GM21447 (cell line): Measurements from ENCODE around the gene RBM3.
"Not testable (repeated sequence)": the region's sequence is repeated elsewhere in the genome, so short reads cannot be mapped to it uniquely, and the experiment has no call there.

Source experiments
- ATAC-seq: cut with Tn5 transposase; IDR thresholded peaks from one replicate; pipeline ENCODE4 v1.9.1; 2021; ENCODE audit not compliant: unreplicated experiment

RBM3 gene

DNA sequence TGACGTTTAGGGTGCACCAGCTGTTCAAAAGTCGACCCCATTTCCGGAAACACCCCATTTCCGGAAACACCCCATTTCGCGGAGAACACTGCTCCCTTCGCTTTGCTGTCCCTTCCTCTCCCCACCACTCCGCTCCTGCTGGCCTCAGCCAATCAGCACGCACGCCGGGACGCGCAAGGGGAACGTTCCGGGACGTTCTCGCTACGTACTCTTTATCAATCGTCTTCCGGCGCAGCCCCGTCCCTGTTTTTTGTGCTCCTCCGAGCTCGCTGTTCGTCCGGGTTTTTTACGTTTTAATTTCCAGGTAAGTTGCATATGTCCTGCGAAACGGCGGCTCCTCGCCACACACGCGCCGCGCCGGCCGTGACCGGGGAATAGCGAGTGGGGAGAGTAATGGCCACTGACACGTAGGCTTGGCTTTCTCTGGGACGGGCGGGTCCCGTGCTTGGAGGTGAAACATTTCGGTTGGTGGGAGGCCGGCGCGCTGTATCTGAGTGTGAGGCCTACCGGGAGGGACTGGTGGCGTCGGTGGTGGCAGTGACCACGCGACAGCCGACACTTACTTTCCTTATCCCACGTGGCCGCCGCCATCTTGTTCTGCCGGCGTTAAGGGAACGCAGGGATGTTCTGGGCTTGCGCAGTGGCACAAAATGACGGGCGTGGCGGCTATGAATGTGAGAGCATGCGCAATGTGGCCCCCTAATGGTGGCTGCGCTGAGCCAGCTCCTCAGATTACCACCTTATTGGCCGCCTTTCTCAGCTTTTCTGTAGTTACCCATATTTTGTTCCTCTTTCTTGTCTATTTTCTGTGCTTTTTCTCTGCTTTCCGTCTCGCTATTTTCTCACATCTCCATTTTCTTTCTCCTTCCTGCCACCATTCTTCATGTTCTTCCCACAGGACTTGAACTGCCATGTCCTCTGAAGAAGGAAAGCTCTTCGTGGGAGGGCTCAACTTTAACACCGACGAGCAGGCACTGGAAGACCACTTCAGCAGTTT, at the start of gene RBM3:
TSS of gene RBM3 (plus strand) at position 215 of the 997 bp plus-strand sequence. CDS start at position 912, 697 bp downstream.
- peak; percentile 75 for ATAC-seq

- not testable (repeated sequence) for ATAC-seq
Measured at GRCh38 chrX:48525853-48526252, 48.4 kb upstream of the RBM3 start.

DNA sequence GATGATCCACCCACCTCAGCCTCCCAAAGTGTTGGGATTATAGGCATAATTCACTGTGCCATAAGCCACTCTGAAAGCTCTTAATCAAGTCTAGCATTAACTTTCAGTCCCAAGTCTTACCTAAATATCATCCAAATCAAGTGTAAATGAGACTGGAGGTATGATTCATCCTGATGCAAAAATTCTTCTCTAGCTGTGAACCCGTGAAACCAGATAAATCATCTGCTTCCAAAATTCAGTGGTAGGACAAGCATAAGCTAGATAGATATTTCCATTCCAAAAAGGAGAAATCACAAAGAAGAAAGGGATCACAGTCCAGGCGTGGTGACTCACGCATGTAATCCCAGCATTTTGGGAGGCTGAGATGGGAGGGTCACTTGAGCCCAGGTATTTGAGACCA, 43.5 kb upstream of the RBM3 start:
- no peak for ATAC-seq

GRCh38 chrX:48531358-48531959, 42.8 kb upstream of the RBM3 start:
- ATAC-seq = no peak

DNA sequence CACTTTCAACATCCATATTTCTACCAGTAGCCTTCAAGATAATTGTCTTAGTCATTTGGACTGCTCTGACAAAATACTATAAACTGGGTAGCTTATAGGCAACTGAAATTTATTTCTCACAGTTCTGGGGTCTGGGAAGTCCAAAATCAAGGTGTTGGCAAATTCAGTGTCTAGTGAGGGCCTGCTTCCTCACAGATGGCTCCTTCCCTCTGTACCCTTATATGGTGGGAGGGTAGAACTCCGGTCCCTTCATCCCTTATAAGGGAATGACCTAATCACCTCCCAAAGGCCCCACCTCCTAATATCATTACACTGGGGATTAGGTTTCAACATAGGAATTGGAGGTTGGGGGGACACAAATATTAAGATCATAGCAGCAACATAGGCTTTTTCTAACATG, 42.1 kb upstream of the RBM3 start:
- ATAC-seq = no peak

- no peak for ATAC-seq
Measured at GRCh38 chrX:48533165-48533564, 41.1 kb upstream of the RBM3 start.

DNA sequence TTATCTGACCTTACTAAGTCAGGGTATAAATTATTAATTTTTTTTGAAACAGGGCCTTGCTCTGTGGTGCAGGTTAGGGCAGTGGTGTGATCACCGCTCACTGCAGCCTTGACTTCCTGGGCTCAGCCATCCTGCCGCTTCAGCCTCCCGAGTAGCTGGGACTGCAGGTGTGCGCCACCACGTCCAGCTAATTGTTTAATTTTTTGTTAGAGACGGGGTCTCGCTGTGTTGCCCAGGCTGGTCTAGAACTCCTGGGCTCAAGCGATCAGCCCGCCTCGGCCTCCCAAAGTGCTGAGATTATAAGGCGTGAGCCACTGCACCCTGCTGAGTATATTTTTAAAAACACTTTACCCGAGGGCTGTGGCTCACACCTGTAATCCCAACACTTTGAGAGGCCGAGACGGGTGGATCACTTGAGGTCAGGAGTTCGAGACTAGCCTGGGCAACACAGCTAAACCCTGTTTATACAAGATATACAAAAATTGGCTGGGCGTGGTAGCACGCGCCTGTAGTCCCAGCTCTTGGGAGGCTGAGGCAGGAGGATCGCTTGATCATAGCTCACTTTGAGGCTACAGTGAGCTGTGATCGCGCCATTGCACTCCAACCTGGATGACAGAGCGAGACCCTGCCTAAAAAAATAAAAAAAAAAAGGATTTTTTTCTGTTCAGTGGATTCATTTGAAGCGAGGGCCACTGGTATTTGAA, 35.5 kb upstream of the RBM3 start:
- ATAC-seq = no peak

DNA sequence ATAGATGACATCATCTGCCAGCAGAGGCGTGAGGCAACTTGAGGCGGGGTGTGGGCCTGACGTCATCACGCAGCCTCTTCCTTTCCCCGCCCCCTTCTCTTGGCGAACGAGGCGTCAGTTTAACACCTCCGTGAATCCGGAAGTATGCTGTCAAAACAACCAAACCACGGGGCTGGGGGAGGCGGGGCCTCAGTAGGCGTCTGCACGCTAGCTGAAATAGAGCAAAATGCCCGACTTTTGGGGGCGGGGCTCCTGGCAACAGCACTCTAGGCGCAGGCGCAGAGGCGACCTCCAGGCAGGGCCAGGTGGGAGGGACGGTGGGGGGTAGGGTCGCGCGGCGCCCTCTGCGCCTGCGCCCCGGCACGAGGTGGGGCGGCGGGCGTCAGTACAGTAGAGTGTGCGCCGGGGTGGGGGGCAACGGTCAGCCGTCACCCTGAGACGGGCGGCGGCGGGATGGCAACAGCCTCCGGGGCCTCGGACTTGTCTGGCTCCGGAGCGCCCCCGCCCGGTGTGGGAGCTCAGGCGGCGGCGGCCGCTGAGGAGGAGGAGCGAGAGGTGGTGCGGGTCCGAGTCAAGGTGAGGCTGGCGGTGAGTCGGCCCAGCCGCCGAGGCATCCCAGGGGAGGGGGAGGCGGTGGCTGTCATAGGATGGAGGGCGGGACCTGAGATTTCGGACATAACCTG, 34.8 kb upstream of the RBM3 start, which contains the start of gene TBC1D25:
TSS of gene TBC1D25 (plus strand) at position 370 of the 683 bp plus-strand sequence. CDS start at position 454, 84 bp downstream.
- peak; percentile 76 for ATAC-seq

- ATAC-seq = peak; percentile 35
Measured at GRCh38 chrX:48540028-48540375, 34.3 kb upstream of the RBM3 start.

DNA sequence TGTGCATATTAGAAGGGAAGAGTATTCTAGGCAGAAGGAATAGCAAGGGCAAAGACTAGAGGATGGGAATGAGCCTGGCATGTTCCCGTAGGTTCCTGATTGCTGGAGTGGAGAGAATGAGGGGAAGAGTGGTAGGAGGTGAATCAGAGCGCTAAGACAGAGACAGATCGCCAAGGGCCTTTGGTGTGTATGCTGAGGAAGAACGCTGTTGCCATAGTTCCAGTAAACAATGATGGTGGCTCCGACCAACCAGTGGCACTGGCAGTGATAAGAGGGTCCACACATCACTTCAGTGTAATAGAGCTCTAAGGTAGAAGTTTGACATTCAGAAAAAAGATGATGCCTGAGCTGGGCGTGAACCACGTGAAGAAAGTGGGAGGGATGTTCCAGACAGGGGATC, 33.8 kb upstream of the RBM3 start:
- ATAC-seq = no peak

DNA sequence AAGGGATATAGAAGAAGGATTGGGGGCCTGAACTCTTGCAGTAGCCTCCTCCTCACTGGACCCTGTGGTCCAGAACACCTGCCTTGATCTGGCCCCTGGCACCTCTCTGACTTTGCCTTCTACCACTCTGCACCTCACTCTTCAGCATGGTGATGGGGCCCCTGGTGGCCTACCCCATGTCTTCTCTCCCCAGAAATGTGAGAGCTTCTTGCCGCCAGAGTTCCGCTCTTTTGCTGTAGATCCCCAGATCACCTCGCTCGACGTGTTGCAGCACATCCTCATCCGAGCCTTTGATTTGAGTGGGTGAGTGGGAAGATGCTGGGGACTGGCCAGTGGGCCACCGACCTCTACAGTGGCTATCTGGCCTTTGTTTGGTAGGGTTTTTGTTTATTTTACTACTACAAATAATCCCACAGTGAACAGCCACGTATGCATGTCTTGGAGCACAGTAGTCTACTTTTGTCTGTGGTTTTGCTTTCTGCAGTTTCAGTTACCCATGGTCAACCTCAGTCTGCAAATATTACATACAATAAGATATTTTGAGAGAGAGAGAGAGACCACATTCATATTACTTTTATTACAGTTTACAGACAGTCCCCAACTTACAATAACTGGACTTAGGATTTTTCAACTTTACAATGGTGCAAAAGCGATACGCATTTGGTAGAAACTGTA, 33.0 kb upstream of the RBM3 start:
- no peak for ATAC-seq

- ATAC-seq = no peak
Measured at GRCh38 chrX:48548871-48549270, 25.4 kb upstream of the RBM3 start.

DNA sequence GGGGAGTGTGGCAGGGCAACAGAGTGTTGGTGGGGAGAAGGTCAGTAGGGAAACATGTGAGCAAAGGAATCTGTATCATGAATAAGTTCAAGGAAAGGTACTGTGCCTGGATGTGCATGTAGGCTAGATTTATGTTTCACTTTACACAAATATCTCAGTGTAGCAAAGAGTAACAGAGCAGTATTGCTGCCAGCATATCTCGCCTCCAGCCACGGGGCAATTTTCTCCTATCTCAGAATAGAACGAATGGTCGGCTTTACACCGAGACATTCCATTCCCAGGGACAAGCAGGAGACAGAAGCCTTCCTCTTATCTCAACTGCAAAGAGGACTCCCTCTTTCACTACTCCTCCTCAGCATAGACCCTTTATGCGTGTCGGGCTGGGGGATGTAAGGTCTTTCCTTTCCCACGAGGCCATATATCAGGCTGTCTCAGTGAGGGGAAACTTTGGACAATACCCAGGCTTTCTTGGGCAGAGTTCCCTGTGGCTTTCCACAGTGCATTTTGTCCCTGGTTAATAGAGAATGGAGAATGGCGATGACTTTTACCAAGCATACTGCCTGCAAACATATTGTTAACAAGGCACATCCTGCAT, 18.5 kb upstream of the RBM3 start:
- not testable (repeated sequence) for ATAC-seq

DNA sequence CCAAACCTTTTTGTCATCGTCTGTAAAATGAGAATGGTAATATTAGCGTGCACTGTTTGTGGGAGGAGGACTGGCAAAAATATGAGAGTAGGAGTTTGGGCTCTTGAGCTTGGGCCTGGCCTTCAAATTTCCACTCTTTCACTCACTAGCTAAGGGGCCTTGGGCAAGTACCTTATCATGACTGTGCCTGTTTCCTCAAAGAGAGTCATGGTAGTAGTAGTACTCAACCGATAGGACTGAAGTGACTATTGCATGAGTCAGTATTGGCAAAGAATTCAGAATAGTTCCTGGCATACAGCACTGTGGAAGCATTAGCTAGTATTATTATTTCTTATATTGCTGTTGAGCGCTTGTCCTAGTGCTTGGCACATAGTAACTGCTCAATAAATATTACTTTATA, 16.0 kb upstream of the RBM3 start:
- ATAC-seq = no peak

DNA sequence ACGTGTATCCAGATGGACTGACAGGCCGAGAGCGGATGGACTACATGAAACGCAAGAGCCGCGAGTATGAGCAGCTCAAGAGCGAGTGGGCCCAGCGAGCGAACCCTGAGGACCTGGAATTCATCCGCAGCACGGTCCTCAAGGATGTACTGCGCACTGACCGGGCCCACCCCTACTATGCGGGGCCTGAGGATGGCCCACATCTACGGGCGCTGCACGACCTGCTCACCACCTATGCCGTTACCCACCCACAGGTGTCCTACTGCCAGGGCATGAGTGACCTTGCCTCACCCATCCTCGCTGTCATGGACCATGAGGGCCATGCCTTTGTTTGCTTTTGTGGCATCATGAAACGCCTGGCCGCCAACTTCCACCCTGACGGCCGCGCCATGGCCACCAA, 14.6 kb upstream of the RBM3 start:
- no peak for ATAC-seq

- no peak for ATAC-seq
Measured at GRCh38 chrX:48560056-48560455, 14.2 kb upstream of the RBM3 start.

DNA sequence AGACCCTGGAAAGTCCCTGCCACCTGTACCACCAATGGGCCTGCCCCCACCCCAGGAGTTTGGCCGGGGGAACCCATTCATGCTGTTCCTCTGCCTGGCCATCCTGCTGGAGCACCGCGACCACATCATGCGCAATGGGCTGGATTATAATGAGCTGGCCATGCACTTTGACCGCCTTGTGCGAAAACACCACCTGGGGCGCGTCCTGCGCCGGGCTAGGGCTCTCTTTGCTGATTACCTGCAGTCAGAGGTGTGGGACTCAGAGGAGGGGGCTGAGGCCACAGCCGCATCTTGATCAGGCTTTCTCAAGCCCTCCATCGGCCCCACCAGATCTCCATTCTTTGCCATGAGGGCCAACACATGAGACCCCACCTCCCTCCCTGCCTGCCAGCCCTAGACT, 13.6 kb upstream of the RBM3 start:
- ATAC-seq = no peak

DNA sequence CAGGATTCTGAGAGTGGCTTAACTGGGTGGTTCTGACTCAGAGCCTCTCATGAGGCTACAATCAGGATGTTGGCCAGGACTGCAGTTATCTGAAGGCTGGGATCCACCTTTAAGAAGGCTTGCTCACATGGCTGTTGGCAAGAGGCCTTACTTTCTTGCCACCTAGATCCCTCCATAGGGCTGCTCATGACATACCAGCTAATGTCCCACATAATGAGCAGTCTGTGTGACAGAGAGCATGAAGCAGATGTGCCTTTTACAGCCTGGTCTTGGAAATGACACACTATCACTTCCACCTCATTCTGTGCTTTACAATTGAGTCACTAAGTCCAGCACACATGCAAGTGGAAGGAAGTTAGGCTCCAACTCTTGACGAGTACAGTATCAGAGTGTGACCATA, 4.3 kb upstream of the RBM3 start:
- ATAC-seq = peak; percentile 43

DNA sequence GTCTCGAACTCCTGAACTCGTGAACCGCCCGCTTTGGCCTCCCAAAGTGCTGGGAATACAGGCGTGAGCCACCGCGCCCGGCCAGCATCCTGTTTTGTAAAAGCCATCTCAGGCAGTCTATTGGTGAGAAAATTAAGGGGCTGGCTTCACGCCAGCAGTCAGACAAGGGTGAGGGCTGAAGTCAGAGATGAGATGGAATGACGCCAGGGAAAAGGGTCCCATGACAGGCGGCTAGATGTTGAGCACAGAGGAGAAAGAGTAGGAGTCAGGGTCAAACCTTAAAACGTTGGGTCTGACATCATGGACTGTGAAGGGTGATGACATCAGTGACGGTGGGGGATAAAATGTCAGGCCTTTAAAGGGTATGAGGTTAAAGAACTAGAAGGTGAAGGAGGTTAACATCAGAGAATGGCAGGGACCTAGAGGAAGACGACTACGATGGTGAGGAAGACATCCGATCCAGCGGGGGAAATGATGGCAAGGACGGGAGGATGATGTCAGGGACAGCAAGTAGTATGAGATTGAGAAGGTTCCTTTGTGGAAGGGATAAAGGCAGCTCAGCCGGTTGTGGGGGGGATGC, 504 bp upstream of the RBM3 start:
- no peak for ATAC-seq

- no peak for ATAC-seq
Measured at GRCh38 chrX:48575642-48576041, 1.4 kb downstream of the RBM3 start.
